Sciatic nerve (tissue), 2 donors: ENCODE data around the gene RPL13. TPM values are rescaled to one million over a fixed set of nuclear protein-coding genes. Genes with fewer than 3 reads are reported as not detected.
"Not testable (repeated sequence)": the region's sequence is repeated elsewhere in the genome, so short reads cannot be mapped to it uniquely, and the experiment has no call there.

Experiments
- ATAC-seq: fragments of 200-7000 bp; cut with Tn5 transposase; one replicate; pipeline ENCODE4 v1.9.1; 2020; ENCODE audit warnings: mild to moderate bottlenecking, moderate library complexity
- DNase-seq: peaks from one replicate; pipeline ENCODE4 v3.0.0-alpha.2; 2020; ENCODE audit warnings: low spot score
- intact Hi-C: fragments of 100-400 bp; cut with DNase I; formaldehyde crosslinking; loops from one replicate; pipeline ENCODE4 v1.14.2; 2022
- total RNA-seq: library from RNA; stranded (reverse); fragmentation: NEBNext Ultra II Directional; extraction: Animal tissue kit (Norgen Biotek cat#: 25700); gene quantifications from one replicate; pipeline ENCODE4 v1.2.1, GENCODE V29; 2021
- donor health status: DM: no; HTN: no; CAD: no.
- donor health status: DM: no; HTN: no; CAD: no.

Gene RPL13
- total RNA-seq, 1 donor from 2014 or later, result 1,500 TPM

DNA sequence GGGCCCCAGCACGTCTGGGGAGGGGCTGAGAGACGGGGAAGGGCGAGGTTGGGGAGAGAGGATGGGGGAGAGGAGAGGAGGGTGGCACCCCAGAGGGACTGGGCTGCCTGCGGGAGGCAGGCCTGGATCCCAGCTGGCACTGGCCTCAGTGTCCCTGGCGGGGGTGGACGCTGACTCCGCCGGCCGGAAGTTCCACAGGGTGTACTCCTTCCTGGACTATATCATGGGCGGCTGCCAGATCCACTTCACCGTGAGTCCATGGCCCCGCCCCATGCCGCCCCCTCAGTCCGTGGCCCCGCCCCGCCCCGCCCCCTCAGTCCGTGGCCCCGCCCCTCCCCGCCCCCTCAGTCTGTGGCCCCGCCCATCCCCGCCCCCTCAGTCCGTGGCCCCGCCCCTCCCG, 26.4 kb downstream of the RPL13 start:
- no peak for ATAC-seq

DNA sequence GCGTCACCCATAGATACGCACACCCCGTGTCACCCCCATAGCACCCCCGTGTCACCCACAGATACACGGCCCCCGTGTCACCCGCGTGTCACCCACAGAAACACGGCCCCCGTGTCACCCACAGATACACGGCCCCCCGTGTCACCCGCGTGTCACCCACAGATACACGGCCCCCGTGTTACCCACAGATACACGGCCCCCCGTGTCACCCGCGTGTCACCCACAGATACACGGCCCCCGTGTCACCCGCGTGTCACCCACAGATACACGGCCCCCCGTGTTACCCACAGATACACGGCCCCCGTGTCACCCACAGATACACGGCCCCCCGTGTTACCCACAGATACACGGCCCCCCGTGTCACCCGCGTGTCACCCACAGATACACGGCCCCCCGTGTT, 27.2 kb downstream of the RPL13 start:
- intact Hi-C loops, ATAC-seq, DNase-seq: not testable (repeated sequence)

More for the DNA sequence above, 26.4 kb downstream of the RPL13 start:
- no peak for DNase-seq
- intact Hi-C loops, result no loop called here

DNA sequence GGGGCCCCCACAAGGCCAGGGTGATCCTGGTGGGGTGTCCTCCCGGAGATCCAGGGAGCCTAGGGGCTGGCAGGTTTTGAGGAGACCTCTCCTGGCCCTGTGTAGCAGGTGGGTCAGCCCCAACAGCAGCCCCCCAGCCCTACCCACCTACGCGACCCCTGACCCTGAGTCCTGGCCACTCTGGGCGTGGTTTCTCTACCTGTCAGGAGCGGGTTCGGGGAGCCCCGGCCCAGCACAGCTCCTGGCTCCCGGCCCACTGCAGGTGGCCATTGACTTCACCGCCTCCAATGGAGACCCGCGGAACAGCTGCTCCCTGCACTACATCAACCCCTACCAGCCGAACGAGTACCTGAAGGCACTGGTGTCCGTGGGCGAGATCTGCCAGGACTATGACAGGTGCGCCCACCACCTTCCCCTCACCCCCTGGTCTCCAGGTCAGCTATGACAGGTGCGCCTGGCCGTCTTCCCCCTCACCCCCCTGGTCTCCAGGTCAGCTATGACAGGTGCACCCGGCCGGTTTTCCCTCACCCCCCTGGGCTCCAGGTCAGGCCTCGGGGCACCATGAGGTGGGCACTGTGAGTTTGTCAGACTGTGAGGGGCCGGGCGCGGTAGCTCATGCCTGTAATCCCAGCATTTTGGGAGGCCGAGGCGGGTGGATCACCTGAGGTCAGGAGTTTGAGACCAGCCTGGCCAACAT, 28.1 kb downstream of the RPL13 start:
- intact Hi-C loops, result no loop called here
- ATAC-seq, result peak; percentile 8
- no peak for DNase-seq

DNA sequence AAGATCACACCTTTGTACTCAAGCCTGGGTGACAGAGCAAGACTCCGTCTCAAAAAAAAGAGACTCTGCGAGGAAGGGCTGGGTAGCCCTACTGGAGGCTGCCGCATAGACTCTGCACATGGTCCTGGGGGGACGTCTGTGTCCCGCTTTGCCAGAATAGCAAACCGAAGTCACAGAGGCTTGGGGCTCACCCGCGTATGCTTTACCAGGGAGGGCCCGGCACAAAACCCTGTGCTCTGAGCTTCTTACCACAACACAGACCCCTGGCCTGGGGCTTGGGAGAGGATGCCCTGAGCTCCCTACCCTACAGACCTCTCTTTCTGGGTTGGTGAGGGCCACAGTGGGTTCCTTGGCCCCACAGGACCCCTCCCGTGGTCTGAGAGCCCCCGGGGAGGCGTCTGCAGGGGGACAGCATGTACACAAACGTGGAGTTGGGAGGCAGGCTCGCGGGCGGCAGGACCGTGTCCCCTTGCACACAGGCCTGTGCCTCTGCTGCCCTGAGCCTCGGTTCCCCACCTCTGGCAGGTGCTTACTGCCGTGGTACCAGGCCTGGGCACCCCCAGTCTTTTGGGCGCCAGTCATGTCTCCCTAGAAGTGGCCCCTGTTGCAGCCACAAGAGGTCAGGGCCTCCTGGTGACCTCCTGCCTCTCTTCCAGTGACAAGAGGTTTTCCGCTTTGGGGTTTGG, 28.9 kb downstream of the RPL13 start:
- ATAC-seq, result no peak
- DNase-seq, result no peak
- intact Hi-C loops, result no loop called here

DNA sequence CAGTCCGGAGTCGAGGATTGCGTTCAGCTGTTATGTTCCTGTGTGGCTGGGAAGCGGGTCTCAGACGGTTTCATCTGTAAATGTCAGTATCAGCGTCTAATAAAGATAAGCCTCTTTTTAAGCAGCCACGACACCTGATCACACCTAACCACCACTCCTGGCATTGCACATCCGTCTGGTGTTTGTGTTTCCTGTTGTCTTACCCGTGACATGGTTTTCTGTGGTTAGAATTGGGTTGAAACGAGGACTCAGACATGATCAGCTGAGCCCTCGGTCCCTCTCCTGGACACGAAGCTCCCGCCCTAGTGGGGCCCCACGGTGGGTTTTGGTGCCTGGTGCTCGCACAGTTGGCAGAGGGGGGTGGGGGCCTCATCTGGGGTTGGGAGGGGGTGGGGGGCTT, 33.4 kb downstream of the RPL13 start:
- DNase-seq (no peak), ATAC-seq (no peak)
- intact Hi-C loops, result no loop called here

DNA sequence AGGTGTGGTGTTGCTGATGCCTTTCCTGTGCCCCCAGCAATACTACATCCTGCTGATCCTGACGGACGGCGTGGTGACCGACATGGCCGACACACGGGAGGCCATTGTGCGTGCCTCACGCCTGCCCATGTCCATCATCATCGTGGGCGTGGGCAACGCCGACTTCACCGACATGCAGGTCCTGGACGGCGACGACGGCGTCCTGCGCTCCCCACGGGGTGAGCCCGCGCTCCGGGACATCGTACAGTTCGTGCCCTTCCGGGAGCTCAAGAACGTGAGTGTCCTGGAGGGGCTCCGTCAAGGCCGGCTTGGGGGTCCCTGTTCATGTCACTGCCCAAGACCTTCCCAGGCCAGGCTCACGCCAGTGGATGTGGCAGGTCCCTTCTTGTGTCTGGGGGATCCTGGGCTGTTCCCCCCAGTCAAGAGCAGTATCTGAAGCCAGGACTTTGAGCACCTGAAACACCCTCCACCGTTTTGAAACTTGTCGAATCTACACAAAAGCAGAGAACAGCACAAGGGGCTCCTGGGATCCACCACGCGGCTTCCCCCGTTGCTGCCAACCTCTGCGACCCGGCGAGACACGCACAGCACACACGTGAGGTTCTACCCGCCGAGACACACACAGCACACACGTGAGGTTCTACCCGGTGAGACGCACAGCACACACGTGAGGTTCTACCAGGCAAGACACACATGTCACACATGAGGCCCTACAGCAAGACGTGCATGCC, 35.0 kb downstream of the RPL13 start:
- no peak for DNase-seq
- intact Hi-C loops, result no loop called here
- ATAC-seq, result no peak

DNA sequence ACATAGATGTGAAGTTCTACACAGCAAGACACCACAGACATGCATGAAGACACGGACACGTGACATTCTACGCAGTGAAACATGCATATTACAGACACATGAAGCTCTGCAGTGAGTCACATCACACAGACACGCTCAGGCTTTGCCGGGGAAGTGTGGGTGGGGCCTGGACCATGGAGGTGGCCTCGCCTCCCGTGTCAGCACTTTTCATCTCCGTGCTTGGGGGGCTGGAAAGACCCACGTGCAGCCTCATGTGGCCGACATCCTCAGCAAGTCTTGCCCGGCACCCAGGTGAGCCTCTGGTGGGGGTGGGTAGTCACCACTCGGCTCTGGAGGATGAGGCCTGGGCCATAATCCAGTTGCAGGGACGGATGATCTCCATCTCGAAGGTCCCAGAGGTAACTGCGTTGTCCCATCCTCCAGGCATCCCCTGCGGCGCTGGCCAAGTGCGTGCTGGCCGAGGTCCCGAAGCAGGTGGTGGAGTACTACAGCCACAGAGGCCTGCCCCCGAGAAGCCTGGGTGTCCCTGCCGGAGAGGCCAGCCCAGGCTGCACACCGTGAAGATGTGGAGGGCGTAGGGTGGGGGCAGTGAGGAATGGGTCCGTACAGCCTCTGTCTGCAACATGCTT, 35.7 kb downstream of the RPL13 start:
- intact Hi-C loops, result no loop called here
- DNase-seq (no peak), ATAC-seq (no peak)

DNA sequence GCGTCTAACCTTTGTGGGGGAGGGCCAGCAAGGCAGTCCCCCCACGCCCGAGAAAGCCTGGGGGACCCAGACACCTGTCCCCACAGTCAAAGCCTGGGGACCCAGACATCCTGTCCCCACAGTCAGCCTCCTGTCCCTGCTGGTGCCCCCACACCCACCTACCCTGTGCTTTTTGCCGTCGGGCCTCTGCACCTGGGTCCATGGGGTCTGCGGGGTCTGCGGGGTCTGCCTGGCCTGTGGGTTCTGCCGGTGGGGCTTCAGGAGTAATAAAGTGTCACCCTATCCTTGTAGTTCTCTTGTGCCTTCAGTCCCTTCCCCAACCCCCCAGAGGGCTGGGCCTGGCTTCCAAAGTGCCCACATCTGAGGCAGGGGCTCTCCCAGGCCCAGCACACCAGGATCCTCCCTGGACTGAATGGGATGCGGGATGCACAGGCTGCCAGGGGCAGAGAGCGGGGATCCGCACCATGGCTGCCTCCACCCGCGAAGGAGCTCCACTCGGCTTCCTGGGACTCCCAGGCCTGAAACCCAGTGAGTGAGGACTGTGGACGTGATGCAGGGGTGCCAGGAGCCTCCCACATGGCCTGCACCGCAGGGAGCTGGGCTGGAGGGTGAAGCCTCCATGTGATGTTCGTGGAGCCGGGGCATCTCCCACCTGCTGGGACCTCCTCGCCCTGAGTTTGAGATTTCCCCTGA, 36.6 kb downstream of the RPL13 start:
- ATAC-seq, result no peak
- intact Hi-C loops, result no loop called here
- DNase-seq, result no peak

DNA sequence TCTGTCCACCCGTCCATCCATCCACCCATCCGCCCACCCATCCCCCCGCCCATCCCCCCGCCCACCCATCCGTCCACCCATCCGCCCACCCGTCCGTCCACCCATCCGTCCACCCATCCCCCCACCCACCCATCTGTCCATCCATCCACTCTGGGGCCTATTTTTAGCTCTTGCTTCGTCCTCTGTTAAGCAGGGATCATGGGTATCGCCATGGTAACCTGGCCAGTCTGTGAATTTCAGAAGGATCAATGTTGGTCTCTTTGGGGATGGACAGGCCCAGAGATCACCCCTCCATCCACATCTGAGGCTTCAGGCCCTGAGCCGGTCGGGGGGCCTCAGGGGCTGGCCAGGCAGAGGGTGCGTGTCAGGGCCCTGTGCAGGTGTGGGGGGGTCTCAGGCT, 37.7 kb downstream of the RPL13 start:
- intact Hi-C loops, result no loop called here
- DNase-seq, result no peak
- no peak for ATAC-seq

DNA sequence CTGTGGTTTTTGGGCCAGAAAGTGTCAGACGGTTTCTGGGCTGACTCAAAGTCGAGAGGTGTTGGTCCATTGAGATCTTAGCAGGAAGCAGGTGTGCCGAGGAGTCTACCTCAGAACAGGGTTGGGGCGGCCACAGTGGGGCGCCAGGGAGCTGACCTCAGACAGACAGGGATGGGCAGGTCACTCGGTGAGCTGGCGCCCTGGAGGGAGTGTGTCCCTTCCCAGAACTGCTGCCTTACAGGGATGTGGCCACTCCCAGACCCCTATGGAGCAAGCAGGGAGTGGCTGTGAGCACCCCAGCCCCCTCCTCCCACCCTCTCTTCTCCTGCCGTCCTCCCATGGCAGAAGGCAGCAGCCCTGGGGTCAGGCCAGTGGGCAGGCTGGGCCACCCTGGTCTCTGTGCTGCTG, 39.0 kb downstream of the RPL13 start:
- DNase-seq, result no peak
- intact Hi-C loops, result no loop called here
- no peak for ATAC-seq

DNA sequence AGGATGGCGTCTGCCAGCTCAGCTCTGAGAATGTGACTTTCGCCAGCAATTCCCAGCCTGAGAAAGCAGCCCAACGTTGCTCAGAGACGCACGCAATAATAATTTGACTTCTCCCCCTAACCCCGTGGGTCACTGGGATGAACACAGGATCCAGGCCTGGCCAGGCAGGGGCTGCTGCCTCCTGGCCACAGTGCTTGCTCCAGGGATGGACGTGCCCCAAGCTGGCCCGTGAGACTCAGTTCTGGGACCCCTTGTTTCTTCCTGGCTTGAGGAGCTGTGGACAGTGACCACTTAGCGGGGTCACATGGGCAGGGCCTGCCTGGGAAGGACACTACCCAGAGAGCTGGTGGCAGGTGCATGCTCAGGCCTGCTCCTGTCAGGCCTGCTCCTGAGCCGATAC, 39.4 kb downstream of the RPL13 start:
- intact Hi-C loops, result no loop called here
- ATAC-seq (no peak), DNase-seq (no peak)

DNA sequence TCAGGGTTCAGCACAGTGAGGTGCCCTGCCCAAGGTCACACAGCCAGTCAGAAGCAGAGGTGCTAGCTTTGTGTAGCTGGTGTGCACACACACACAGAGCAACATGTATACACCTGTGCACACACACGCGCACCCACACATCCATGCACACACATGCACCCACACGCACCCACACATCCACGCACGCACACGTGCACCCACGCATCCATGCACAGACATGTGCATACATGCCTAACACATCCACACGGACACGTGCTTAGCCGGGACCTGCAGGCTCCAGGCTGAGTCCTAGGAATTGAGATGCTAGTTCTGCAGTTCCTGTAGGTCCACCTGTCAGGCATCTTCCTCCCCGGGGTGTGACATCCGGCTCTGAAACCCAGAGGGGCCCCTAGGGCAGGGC, 39.9 kb downstream of the RPL13 start:
- peak; percentile 16 for ATAC-seq
- no peak for DNase-seq
- intact Hi-C loops, result no loop called here

DNA sequence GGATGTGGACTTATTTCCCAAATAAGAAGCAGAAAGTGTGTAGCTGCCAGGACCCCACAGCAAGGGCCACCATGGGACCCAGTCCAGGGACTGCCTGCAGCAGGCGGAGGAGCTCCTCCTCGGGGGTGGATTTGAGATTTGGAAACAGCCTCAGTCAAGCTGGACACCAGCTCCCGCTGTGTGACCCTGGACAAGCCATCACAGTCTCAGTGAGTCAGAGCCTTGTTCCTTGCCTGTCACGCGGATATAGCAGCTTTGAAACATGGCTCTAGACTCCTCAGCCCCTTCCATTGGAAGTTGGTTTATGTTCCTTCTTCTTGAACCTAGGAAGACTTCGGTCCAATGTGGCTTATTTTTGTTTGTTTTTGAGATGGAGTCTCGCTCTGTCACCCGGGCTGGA, 40.5 kb downstream of the RPL13 start:
- DNase-seq (no peak), ATAC-seq (no peak)
- intact Hi-C loops, result no loop called here

DNA sequence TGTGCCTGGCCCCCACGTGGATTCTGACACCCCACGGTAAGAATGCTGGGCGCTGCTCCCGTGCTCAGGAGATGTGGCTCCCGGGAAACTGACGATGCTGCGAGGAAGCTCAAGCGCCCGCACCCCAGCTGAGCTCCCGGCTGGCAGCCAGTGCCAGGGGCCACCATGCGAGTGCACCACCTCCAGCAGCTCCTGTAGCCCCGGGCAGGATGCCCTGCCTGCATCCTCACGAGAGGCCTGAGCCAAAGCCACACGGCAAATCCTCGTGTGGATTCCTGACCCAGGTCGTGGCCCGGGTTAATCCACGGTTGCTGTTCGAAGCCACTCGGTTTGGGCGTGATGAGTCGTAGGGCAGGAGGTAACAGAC, 41.4 kb downstream of the RPL13 start:
- intact Hi-C loops, result no loop called here
- ATAC-seq (no peak), DNase-seq (no peak)

DNA sequence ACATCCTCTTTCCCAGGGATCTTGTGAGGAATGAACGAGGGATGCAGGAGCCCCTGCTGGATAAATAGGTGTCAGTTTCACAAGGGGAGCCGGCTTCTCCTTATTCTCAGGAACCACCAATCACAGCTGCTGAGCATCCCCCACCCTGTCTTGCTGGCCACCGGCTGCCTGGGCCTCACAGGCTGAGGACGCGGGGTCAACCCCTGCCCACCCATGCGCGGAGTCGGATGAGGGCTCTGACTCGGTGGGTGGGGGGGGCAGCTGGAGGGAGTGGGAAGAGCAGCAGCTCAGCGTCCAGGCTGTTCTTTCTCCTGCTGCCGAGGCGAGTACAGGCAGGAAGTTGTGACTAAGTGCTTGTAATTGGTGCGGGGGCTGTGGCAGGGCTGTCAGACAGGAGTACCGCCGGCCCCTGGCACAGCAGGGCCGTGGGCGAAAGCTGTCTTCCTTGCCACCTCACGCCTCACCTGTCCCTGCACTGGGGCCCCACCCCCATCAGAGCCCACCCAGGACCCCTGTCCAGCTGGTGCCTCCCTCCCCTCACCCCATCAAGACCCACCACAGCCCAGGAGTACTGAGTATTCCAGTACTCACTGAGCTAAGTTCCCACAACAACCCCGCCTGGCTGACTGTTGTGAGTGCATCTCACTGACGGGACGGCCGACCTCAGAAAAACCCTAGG, 41.9 kb downstream of the RPL13 start:
- ATAC-seq, result peak; percentile 38
- intact Hi-C loops, result no loop called here
- DNase-seq, result no peak

DNA sequence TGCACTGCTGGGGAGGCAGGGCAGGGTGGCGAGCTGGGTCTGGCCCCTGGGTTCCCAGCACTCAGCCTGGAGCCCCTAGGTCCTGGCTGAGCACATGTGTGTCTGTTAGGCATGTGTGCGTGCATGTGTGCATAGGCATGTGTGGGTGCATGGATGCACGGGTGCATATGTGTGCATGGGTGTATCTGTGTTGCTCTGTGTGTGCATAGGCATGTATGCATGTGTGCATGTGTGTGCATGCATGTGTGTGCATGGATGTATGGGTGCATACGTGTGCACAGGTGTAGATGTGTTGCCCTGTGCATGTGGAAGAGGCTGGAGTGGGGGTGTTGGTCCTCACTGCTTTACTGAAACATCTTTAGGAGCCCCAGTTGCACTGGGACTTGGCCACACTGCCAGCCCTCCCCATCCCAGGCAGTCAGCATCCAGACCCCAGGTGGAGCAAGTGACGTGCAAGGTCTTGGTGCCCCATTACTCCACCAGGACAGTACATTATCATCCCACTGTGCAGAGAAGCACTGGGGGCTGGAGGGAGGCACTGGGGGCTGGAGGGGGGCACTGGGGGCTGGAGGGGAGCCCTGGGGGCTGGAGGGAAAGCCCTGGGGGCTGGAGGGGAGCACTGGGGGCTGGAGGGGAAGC, 42.6 kb downstream of the RPL13 start:
- DNase-seq (no peak), ATAC-seq (no peak)
- intact Hi-C loops, result no loop called here

DNA sequence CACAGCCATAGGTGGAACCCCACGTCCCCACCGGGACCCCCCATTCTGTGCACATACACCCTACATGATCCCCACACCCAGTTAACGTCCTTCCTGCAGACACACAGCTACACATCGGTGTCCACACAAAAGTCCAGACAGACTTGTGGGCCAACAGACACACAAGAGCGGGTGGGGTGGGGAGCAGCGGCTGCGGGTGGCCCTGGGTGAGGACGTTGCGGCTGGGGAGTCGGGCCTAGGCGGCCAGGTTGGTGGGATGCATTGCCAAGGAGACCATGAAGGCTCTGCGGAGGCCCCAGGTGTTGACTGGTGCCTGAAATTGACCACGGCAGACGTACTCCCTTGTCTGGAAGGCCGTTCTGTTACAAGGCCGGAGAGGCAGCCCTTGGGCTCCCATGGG, 44.3 kb downstream of the RPL13 start:
- DNase-seq, result no peak
- intact Hi-C loops, result no loop called here
- ATAC-seq, result no peak

DNA sequence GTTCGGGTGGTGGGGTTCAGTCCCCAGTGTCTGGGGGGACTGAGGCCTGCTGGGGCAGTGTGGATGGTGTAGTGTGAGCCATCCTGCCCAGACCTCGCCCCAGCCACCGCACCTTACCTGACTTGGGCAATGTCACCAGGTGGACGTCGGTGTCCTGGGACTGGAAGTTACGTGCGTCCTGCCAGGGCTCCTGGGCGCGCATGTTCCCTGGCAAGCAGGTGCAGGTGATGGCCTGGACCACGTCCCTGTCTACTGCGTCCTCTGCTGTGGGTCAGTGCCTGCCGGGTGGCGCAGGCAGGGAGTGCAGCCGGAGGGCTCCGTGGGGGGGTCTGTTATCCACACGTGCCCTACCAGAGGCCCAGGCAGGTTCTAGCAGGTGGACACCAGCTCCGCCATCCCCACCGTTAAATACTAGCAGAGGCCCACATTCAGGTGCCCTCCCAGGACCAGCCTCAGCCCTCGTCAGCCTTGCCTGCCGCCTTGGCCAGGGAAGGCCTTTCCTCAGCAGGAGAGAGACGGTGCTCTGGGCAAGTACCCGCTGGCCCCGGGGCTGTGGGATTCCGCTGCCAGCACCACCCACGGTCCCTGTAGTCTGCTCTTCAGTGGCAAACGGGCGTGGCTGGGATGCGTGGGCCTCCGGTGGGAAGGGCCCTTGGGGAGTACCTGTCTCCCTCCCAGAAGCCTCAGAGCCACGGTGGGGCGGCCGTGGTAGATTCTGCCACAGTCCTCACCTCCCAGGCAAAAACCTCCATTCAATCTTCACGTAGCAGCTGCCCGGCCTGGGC, 44.9 kb downstream of the RPL13 start:
- DNase-seq (peak; percentile 50), ATAC-seq (no peak)
- intact Hi-C loops, result no loop called here
